Ascending aorta (tissue), 2 donors: ENCODE results near the gene MRPL39. TPM values are rescaled to one million over a fixed set of nuclear protein-coding genes. Genes with fewer than 3 reads are reported as not detected.

Source experiments
- DNase-seq, 2 donors: peaks; one replicate each; pipeline ENCODE4 v3.0.0-alpha.2; 2019; ENCODE audit warnings: low spot score in 2 of 2
- H3K27ac ChIP-seq, 2 donors: fragments of 200-600 bp; sonication (generic); one replicate each; pipeline ENCODE4 v1.5.1; 2016 to 2017; ENCODE audit warnings: mild to moderate bottlenecking in 1 of 2
- H3K27me3 ChIP-seq: fragments of 200-600 bp; sonication (generic); one replicate; pipeline ENCODE4 v1.5.1; 2017
- H3K36me3 ChIP-seq, 2 donors: fragments of 200-600 bp; sonication (generic); one replicate each; pipeline ENCODE4 v1.5.1; 2016
- H3K4me1 ChIP-seq, 2 donors: fragments of 200-600 bp; sonication (generic); one replicate each; pipeline ENCODE4 v1.5.1; 2016 to 2017; ENCODE audit warnings: mild to moderate bottlenecking in 1 of 2
- H3K4me3 ChIP-seq, 2 donors: fragments of 200-600 bp; sonication (generic); one replicate each; pipeline ENCODE4 v1.5.1; 2016 to 2017; ENCODE audit warnings: mild to moderate bottlenecking in 1 of 2
- H3K9me3 ChIP-seq, 2 donors: fragments of 200-600 bp; sonication (generic); one replicate each; pipeline ENCODE4 v1.5.1; 2016
- intact Hi-C: fragments of 100-400 bp; cut with DNase I; formaldehyde crosslinking; loops from one replicate; pipeline ENCODE4 v1.15.1; 2023
- total RNA-seq: library from RNA; depleted of rRNA; stranded (reverse); fragments of >200 nt; gene quantifications from one replicate; pipeline ENCODE4 v1.1.0, GENCODE V29; 2016
- TF ChIP-seq, protein P1 (sequence below), 3 experiments: fragments of 200-600 bp in 2 of 3; fragments of 450-650 bp in 1 of 3; sonication (generic) in 2 of 3; IDR thresholded peaks; one replicate each; pipeline ENCODE4 v1.5.1; 2016 to 2019; ENCODE audit warnings: antibody characterized with exemption in 3 of 3, mild to moderate bottlenecking in 1 of 3, moderate library complexity in 1 of 3

Gene MRPL39
- total RNA-seq, 1 donor from 2014 or later, result 26.1 TPM

DNA sequence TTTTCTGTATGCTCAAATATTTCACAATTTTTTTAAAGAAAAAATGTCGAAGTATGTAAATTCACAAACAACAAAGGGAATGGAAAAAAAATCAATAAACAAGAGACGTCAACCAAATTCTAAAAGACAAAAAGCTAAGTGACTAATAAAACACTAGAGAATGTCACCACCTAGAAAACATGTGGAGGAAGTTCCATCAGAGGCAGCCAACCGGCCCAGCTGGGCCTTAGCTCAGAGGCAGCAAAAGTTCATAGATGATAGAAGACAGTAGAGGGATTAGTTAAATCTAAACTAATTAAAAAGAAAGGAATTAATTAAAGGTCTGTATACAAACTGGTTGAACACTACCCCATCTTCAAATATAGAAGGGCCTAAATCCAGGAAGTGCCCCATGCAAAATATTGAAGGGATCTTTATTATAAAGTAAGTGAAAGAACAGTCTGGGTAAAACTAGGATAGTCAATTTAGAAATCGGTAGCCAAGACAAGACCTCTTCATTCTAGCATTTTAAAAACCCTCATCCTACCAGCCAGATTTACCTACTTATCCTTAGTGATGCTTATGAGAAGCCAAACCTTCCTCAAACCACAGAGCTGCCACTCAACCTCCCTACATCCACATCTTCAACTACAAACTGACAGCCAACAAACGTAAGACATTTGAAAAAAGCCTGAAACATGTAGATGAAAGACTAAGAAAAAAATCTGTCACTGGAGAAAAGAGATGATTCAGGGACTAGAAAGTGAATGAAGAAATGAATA lies 23.7 kb downstream of the MRPL39 start:
- Histone ChIP-seq H3K4me1 (no peaks in the 10 kb centered on the region), H3K9me3 (no peaks in the 10 kb centered on the region), H3K4me3 (no peak overlapping the region), H3K27ac (no peak overlapping the region), H3K36me3 (peaks cover 3 to 24% of the 10 kb centered on the region in 2 donors), H3K27me3 (no peaks in the 10 kb centered on the region)
- DNase-seq, result no peak
- TF ChIP-seq, protein P1, sequence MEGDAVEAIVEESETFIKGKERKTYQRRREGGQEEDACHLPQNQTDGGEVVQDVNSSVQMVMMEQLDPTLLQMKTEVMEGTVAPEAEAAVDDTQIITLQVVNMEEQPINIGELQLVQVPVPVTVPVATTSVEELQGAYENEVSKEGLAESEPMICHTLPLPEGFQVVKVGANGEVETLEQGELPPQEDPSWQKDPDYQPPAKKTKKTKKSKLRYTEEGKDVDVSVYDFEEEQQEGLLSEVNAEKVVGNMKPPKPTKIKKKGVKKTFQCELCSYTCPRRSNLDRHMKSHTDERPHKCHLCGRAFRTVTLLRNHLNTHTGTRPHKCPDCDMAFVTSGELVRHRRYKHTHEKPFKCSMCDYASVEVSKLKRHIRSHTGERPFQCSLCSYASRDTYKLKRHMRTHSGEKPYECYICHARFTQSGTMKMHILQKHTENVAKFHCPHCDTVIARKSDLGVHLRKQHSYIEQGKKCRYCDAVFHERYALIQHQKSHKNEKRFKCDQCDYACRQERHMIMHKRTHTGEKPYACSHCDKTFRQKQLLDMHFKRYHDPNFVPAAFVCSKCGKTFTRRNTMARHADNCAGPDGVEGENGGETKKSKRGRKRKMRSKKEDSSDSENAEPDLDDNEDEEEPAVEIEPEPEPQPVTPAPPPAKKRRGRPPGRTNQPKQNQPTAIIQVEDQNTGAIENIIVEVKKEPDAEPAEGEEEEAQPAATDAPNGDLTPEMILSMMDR (IDR thresholded peaks at IDR 0.05), result no peak
- intact Hi-C loops, result no loop called here

GRCh38 chr21:25582888-25583287 lies 24.4 kb downstream of the MRPL39 start:
- intact Hi-C loops, result no loop called here
- Histone ChIP-seq H3K4me3 (no peak overlapping the region), H3K36me3 (peaks cover 5 to 17% of the 10 kb centered on the region in 2 donors), H3K9me3 (no peaks in the 10 kb centered on the region), H3K27me3 (no peaks in the 10 kb centered on the region), H3K4me1 (no peaks in the 10 kb centered on the region), H3K27ac (no peak overlapping the region)
- TF ChIP-seq, protein P1 (IDR thresholded peaks at IDR 0.05), result no peak
- DNase-seq, result no peak

- Histone ChIP-seq H3K27me3 (no peaks in the 10 kb centered on the region), H3K4me1 (no peaks in the 10 kb centered on the region), H3K36me3 (peaks cover 8 to 15% of the 10 kb centered on the region in 2 donors), H3K4me3 (no peak overlapping the region), H3K9me3 (no peaks in the 10 kb centered on the region), H3K27ac (no peak overlapping the region)
- TF ChIP-seq, protein P1 (IDR thresholded peaks at IDR 0.05), result no peak
- intact Hi-C loops, result no loop called here
- no peak for DNase-seq
Measured at GRCh38 chr21:25582164-25582790, 25.0 kb downstream of the MRPL39 start.

GRCh38 chr21:25581582-25581981 lies 25.7 kb downstream of the MRPL39 start:
- Histone ChIP-seq H3K4me3 (no peak overlapping the region), H3K27me3 (no peaks in the 10 kb centered on the region), H3K9me3 (no peaks in the 10 kb centered on the region), H3K27ac (no peak overlapping the region), H3K4me1 (no peaks in the 10 kb centered on the region), H3K36me3 (peaks cover 8 to 12% of the 10 kb centered on the region in 2 donors)
- intact Hi-C loops, result no loop called here
- TF ChIP-seq, protein P1 (IDR thresholded peaks at IDR 0.05), result no peak
- no peak for DNase-seq

GRCh38 chr21:25580912-25581260 lies 26.4 kb downstream of the MRPL39 start:
- no peaks in the 10 kb centered on the region for H3K9me3 ChIP-seq
- H3K27ac ChIP-seq, result no peak overlapping the region
- H3K27me3 ChIP-seq, result no peaks in the 10 kb centered on the region
- DNase-seq, result no peak
- intact Hi-C loops, result no loop called here
- H3K36me3 ChIP-seq, result peaks cover 8 to 9% of the 10 kb centered on the region in 2 donors
- H3K4me1 ChIP-seq, result no peaks in the 10 kb centered on the region
- H3K4me3 ChIP-seq, result no peak overlapping the region
- TF ChIP-seq, protein P1 (IDR thresholded peaks at IDR 0.05), result no peak
